NCI-H524 (cell line): ENCODE measurements around the gene ANKRD39.
"Not testable (repeated sequence)": the region's sequence is repeated elsewhere in the genome, so short reads cannot be mapped to it uniquely, and the experiment has no call there.

ENCODE experiments used
- DNase-seq, 2 experiments: peaks; one replicate each; lab custom pipeline; 2025; lab: John Stamatoyannopoulos, UW

The ANKRD39 gene, protein sequence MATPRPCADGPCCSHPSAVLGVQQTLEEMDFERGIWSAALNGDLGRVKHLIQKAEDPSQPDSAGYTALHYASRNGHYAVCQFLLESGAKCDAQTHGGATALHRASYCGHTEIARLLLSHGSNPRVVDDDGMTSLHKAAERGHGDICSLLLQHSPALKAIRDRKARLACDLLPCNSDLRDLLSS

DNA sequence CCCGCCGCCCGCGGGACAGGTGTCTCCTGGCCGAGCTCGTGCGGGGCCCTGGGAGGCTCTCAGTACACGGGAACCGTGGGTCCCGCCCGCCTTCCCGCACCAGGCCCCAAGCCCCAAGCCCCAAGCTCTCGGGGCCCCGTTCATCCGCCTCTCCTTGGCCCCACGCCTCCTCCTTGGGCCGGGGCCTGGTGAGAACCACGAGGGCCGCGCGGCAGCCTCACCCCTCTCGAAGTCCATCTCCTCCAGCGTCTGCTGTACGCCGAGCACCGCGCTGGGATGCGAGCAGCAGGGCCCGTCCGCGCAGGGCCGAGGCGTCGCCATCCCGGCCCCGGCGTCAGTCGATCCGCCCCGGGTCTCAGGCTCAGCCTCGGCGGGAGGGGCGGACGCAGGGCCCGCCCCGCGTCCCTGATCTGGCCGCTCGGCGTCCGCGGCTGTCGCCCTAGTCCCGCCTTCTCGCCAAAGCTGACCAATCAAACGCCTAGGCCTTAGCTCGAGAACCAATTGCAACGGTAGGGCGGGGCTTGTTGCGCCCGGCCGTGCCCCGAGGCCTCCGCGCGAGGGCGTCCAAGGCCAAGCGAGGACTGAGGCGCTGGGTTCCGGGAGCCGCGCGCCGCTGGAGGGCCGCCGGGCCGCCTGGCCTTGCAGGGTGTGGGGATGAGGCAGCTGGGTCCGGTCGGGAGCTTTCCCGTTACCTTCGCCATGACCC, at the start of gene ANKRD39:
Gene ANKRD39, minus strand, starts transcription at position 350 of the 706 bp plus-strand sequence. Its CDS starts 29 bp downstream, at position 321.
- peak; percentile 92 to 96 for DNase-seq

DNA sequence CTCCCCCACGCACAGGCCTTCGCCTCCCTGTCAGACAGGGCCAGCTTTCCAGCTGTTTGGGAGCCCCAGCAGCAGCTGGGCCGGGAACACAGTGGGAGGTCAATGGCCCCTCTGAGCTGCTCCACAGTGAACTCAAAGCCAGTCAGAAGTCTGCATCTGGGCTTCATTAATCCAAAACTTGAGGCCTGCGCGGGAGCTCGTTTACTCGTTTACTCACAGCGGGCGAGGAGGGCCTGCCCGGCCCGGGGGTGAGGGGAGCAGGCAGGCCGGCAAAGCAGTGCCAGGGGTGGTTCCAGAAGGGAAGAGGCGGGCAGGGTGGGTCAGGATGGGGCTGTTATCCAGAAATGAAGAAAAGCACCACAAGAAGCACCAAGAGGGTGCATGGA, 48.9 kb upstream of the ANKRD39 start:
- DNase-seq = no peak

DNA sequence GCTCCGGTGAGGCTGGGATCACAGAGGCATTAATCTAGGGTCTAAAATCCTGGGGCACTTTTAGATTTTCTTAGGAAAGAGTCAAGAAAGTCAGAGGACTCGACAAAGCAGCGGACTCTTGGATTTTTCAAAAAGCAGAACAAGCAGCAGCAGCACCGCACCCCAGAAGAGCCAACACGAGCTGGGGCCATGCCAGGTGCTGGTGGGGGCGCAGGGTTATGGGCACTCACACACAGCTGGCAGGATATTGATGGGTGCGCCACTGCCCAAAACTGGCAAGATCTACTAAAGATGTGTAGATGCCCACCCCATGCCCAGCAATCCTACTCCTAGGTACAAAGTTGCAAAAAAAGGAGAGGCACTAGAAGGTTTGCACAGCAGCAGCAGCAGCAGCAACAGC, 46.0 kb upstream of the ANKRD39 start:
- DNase-seq = no peak

DNA sequence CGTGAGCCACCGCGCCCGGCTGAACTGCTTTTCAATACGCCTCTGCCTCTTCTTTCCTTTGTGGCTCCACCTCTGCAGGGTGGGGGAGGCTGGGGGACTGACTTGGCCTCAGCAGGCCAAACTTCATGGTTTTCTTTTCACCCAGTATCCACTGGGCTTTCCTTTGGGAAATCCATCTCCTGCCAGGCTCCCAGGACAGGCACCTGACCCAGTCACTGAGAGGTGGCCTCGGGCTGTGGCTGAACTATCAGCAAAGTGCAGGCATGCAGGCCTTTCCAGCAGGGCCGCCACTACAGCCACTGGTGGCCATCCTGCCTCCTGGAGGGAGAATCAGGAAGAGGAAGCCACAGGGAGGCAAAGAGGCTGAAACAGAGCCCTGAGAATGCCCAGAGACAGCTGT, 45.5 kb upstream of the ANKRD39 start:
- no peak for DNase-seq

DNA sequence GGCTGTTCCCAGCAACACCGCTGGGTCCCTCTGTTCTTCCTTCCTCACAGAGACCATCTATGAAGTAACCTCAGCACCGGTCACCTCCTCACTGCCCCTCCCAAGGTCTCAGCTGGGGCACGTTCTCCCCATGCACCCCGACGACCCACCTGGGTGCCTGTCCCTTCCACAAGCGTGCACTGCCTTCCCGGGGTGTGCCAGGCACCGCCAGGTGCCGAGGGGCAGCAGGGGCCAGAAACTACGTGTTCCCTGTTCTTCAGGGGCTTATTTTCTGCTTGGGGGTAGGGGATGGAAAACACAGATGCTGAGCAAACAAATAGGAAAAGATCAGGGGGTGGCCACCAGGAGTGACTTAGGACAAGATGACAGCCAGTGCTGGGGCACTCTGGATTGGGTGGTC, 42.4 kb upstream of the ANKRD39 start:
- no peak for DNase-seq

DNA sequence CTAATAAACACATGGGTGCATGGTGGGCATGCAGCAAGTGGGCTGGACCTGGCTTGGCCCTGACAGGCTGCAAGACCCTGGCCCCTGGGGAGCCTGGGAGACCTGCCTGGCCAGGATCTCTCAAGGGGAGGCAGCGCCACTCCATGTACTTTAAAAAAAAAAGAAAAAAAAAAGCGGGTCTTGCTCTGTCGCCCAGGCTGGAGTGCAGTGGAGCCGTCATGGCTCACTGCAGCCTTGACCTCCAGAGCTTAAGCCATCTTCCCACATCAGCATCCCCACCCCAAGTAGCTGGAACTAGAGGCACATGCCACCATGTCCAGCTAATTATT, 41.6 kb upstream of the ANKRD39 start:
- no peak for DNase-seq

DNA sequence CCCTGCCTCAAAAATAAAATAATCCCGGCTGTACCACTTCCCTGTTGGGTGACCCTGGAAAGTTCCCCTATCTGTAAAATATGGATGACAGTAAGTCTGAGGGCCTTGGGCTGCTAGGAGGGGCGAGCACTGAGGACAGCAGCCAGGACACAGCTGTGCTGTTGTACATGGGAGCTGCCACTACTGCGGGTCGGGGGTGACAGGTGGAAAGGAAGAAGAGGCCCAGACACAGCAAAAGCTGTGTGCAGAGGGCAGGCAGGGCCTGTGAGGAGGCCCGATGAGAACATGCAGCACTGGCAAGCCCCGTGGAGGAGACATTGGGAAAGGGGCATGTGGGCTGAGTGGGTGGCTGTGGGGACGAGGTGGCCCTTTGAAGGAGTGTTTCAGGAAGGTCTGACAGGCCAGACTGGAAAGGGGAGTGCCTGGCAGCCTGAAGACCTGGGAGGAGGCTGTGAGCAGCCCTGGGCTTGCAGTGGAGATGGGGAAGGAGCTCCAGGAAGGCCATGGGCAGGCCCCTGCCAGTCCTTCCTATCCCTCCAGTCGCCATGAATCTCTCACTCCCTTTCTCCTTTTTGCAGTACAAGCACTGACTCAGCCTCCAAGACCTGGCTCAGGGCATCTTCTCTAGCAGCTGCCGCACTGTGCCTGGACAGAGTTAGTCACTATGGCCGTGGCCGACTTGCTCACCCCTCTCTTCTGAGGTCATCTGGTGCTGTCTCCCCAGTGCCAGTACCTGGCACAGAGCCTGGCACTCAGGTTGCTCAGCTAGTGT, 41.0 kb upstream of the ANKRD39 start:
- no peak for DNase-seq

DNA sequence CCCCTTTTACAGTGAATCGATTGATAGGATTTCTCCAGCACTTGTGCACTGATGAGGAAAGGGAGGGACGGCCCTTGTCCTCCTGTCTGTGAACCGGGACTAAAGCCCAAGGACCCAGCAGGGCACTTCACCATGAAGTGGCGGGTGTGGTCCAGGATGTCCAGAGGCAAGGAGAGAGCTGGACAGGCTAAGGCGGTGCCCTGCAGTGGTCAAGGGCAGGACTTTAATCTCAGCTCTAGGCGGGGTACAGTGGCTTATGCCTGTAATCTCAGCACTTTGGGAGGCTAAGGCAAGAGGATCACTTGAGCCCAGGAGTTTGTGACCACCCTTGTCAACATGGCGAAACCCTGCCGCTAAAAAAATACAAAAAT, 40.3 kb upstream of the ANKRD39 start:
- no peak for DNase-seq

DNA sequence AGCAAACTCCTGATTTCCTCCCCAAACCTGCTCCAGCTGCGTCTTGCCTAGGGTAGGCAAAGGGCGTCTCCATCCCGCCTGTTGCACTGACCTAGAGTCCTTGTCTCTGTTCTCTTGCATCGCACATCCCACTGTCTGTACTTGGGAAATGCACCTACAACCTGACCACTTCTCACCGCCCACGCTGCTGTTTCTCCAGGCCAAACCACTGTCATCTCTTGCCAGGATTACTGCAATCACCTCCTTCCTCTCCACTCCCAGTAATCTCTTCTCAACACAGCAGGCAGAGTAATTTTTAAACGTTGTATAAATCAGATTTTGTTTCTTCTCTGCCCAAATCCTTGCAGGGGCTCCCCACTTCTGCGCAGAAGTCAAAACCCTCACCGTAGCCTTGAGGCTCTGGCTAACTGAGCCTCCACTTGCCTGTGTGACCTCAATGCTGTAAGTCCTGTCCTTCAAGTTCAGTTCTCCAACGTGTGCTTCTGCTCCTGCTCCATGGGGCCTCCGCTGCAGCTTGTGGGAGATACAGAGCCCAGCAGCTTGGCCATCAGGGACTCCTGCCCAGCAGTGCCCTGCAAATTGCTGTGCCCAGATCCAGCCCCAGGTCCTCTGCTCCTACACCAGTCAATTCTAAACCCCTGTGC, 39.8 kb upstream of the ANKRD39 start:
- DNase-seq = no peak

DNA sequence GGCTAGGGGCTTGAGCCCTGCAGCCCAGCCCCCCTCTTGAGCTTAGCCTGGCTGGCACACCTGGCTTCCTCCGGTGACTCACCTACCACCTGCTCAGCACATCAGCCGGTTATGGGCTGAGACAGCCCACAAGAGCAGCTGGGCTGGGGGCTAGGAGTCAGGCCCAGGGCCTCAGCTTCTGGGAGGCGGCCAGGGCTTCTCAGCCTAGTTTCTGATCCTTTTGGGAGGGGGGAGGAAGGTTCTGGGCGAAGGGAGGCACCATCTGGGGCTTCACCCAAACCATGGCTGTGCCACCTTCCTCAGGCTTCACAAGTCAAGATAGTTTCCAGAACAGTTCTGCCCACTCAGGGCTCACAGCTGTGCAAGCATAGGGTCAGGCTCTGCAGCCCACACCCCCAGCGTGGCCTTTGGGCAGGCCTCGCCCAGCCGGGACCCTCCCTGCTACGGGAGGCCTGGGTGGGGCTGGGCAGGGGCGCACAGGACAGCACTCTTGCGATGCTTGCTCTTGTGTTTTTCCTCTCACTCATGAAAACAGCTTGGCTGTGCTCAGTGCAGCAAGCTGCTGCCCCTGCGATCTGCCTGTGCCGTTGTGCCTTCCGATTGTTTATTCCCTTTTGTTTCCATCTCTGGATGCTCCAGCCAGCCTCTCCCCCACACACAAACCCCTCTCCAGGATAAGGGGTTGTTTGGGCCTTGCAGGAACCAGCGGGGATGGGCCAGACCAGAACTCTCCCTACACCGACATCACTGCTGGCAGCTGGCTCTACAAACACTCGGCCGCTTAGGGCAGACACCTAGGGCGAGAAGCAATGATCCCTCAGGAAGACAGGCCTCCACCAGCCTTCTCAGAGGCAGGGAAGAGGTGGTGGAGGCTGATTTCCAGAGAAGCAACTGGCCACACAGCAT, 38.2 kb upstream of the ANKRD39 start:
- peak; percentile 12 to 61 for DNase-seq

DNA sequence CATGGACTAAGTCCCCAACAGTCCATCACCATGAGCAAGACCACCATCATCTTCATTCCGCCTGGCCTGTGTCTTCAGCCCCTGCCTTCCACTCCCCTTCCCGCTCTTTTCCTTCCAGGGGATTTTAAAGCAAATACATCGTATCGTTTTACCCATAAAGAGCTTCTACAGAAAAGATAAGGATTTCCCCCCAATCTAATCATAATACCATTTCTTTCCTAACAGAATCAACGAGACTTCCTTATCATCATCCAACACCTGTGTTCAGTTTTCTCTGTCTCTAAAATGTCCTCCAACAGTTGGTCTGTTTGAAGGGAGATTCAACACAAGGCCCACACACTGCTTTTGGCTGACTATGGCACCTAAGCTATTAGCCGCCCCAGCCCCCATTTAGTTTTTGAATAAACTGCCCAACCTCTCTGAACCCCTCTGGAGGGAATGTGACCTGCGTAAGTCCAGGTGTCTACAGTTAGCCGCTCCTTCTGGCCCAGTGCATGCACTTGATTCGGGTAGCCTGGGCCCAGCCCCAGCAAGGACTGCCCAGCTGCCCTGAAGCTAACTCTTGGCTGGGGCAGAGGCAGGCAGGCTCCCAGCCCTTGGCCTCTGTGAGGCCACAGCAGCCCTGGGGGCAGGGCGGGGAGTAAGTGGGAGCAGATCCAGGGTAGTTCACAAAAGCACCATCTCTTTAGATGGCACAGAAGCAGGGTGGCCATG, 37.4 kb upstream of the ANKRD39 start:
- no peak for DNase-seq

DNA sequence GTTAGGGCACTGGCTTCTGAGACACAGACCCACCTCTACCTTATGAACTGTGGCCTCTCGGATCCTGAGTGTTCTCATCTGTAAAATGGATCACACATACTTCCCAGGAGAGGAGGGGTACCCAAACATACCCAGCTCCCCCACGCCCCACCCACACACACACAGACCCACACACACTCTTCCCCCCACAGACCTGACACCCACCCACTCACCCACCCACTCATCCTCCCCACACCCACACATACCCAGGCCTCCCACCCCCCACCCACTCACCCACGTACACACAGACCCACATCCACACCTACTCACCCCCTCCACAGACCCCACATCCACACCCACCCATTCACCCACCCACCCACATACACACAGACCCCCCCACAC, 36.3 kb upstream of the ANKRD39 start:
- no peak for DNase-seq

DNA sequence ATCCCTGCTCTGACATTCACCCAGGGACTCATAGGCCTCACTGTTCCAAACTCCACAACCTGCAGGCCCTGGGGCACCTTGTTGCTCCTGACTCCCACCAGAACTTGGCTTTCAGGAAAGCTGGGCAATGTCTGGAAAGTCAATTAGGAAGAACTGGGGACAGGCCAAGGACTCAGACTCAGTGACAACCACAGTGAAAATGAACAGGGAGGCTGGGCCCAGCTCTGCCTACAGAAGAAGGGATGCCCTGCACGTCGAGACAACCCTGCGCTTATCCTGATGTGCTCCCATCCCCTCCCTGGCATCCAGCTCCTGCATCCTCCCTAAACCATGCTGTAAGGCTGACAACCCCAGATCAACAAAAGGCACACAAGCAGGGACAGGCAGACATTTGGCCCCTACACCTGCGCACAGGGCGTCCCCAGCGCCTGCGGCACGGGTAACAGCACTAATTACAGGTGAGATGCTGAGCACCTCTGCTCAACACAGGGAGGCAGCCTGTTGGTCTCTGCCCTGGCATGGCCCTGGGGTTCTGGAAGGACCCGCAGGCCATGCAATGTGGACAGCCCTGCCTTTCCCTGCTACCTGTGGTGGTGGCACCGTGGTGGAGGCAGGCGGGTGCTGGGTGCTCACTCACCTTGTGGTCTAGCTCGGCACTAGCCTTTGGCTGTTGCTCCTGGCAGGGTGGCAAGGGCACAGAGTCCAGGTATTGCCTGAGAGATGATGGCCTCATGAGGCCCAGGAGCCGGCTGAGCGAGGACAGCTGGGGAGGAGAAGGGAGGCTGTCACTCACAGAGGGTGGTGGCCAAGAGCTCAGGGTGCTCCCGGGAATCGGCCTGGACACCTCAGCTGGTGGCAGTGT, 35.7 kb upstream of the ANKRD39 start:
- DNase-seq = no peak

DNA sequence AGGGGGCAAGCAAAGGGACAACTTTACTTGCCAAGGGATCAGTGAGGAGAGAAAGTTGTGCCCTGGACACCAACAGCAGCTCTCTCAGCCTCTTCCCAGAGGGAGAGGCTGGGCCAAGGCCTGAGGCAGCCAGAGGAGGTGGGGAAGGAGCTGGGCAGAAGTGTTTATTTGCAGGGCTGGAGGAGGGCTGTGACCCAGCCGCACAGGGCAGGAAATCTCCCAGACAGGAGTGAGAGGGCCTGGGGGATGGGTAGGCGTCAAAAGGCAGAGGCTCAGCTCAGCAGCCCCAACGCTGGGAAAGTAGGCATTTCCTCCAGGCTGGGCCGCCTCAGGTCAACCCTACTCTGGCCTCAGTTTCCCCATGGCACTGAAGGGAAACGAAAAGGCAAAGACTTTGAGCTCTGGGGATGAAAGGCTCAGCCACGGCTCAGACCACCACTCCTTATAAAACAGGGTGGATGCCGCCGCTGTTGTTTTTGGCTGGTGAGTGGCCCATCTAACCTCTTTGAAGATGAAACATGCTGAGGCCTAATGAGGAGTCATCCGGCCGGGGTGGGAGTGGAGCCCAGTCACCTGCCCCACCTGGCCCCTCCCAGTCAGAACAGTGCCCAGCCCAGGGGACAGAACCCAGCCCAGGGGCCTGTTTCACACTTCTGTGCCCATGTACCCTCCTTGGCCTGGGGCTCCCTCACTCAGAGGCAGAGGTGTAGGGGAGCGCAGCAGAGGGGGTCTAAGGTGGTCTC, 33.9 kb upstream of the ANKRD39 start:
- DNase-seq = no peak

DNA sequence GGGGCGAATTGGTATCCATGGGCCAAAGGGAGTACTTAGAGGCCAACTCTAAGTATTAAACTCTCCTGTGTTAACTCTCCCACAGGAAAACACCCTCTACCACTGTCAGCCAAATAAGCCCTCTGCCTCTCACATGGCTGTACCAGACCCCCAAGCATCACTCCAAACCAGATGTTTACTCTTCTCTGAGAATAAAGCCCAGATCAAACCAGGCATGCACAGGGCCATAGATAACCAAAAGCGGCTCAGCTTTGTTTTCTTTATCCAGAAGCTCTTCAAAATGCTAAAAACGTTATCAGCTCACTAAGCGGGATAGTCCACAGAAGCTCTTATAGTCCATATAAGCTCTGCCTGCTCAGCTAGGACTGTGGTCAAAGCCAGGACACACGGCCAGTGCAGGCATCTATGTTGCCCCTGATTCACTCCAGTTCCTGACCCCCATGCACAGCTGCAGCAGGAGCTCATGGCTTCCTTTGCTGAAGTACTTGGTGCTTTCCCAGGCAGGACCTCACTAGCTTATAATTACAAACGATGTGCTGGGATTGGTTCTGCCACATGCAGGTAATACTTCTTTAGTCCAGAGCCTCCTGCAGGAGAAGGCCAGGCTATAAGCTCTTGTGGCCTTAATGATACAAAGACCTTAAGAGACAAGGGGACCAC, 33.0 kb upstream of the ANKRD39 start:
- no peak for DNase-seq

DNA sequence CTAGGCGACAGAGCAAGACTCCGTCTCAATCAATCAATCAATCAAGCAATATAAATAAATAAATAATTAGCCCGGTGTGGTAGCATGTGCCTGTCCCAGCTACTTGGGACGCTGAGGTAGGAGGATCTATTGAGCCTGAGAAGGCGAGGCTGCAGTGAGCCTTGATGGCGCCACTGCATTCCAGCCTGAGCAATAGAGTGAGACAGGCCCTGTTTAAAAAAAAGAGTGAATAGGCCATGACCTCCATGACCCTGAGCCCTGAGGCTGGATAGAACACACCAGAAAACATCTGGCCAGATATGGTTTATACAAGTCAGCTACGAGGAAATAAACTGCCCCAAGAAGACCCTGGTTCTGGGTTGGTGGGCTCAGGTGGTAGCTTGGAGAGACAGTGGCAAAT, 32.4 kb upstream of the ANKRD39 start:
- no peak for DNase-seq

DNA sequence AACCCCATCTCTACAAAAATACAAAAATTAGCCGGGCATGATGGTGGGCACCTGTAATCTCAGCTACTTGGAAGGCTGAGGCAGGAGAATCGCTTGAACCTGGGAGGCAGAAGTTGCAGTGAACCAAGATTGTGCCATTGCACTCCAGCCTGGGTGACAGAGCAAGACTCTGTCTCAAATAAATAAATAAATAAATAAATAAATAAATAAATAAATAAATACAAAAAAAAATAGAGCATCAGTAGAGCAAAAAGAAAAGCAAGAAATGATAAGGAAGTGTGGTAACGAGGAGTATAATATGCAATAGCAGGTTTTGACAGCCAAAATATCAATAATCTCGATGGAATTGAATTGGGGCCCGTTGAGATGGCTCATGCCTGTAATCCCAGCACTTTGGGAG, 31.7 kb upstream of the ANKRD39 start:
- not testable (repeated sequence) for DNase-seq

DNA sequence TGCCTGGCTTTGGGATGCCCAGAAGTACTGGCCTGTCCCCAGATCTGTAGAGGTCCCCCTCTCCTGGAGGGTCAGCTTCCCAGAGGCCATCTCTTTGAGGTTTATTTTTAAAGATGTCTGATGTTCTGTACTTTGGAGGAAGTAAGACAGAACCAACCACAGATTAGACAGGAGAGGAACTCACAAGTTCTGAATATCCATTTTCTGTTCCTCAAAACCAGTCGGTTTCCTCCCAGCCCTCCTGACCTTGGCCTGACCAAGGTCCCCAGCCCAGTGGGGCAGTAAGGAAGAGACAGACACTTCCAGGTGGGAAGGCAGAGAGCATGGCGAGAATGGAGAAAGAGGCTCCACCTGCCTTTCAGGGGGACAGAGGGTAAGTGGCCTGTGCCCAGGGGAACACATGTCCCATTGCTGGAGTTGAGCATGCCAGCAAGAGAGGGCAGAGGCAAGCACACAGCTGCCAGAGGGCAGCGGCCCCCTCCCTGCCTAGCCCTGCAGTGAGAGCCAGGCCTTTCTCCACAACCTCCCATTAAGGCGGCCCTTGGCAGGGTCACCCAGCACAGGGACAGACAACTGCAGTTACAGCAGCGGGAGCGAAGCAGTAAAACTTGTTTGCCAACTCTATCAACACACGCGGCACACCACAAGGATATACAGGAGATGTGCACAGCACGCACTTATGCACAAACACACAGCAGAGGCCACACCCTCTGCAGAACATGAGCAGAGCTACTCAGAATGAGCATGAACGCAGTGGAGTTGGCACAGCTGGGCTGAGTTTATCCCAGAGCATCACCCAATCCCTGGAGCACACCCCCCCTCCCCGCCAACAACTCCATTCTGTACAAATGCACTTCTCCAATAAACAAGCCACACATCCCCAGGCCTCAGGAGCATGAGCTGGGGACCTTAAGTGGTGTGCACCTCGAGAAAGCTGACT, 30.5 kb upstream of the ANKRD39 start:
- DNase-seq = no peak
